SU-DHL-6 (cell line): ENCODE data around the gene NR0B2.

Source experiments
- CTCF ChIP-seq: fragments of 200-600 bp; sonication (generic); IDR thresholded peaks from one replicate; pipeline ENCODE4 v1.5.1; 2017; ENCODE audit warnings: antibody characterized with exemption, mild to moderate bottlenecking, low read length, moderate library complexity; ENCODE audit not compliant: insufficient read depth, poor library complexity, severe bottlenecking
- EZH2phosphoT487 ChIP-seq: fragments of 200-600 bp; sonication (generic), shearing (Covaris generic); conservative IDR thresholded peaks from 2 replicates; pipeline ENCODE4 v1.6.1; 2018; ENCODE audit warnings: mild to moderate bottlenecking, antibody characterized with exemption, low read length, moderate library complexity, mixed read lengths

GRCh38 chr1:26923711-26924110 lies 9.9 kb upstream of the NR0B2 start:
- TF ChIP-seq CTCF: no peak
- no peak for TF ChIP-seq EZH2phosphoT487
